Fibroblast of lung (primary cell): Measurements from ENCODE around the gene SACM1L. TPM values are rescaled to one million over a fixed set of nuclear protein-coding genes. Genes with fewer than 3 reads are reported as not detected.
"Not testable (repeated sequence)": the region's sequence is repeated elsewhere in the genome, so short reads cannot be mapped to it uniquely, and the experiment has no call there.

ENCODE experiments used
- DNase-seq, 2 donors: peaks; one replicate each; pipeline versions ENCODE4 v3.0.0 to v3.0.0-alpha.2; 2010; ENCODE audit warnings: low read depth in 2 of 2
- H2AFZ ChIP-seq: 2 replicates; pipeline ENCODE4 v1.5.1; 2012; ENCODE audit warnings: low read length, control low read depth, inconsistent platforms
- H3K27ac ChIP-seq: 2 replicates; pipeline ENCODE4 v1.5.1; 2011; ENCODE audit warnings: low read length, control low read depth; ENCODE audit not compliant: insufficient read depth
- H3K27me3 ChIP-seq: 2 replicates; pipeline ENCODE4 v1.5.1; 2011; ENCODE audit warnings: mild to moderate bottlenecking, low read length; ENCODE audit not compliant: control insufficient read depth, insufficient read depth
- H3K36me3 ChIP-seq: 2 replicates; pipeline ENCODE4 v1.5.1; 2011; ENCODE audit warnings: low read length; ENCODE audit not compliant: control insufficient read depth, insufficient read depth
- H3K4me1 ChIP-seq: 2 replicates; pipeline ENCODE4 v1.5.1; 2011; ENCODE audit warnings: low read length; ENCODE audit not compliant: control insufficient read depth, insufficient read depth; ENCODE audit errors: extremely low read depth
- H3K4me2 ChIP-seq: 2 replicates; pipeline ENCODE4 v1.5.1; 2011; ENCODE audit warnings: low read length, control low read depth; ENCODE audit not compliant: insufficient read depth; ENCODE audit errors: extremely low read depth
- H3K4me3 ChIP-seq, 4 experiments: fragments of 200-600 bp in 1 of 4; sonication (generic) in 1 of 4; replicated peaks in 1 of 4; 2 replicates each; pipeline ENCODE4 v1.5.1; 2011 to 2016; ENCODE audit warnings: low read length in 4 of 4, low read depth in 3 of 4, mild to moderate bottlenecking in 3 of 4, control low read depth in 2 of 4, inconsistent platforms in 1 of 4, mixed read lengths in 1 of 4; ENCODE audit not compliant: insufficient read depth in 1 of 4; ENCODE audit errors: control extremely low read depth in 1 of 4
- H3K79me2 ChIP-seq: 2 replicates; pipeline ENCODE4 v1.5.1; 2012; ENCODE audit warnings: mild to moderate bottlenecking, low read length, inconsistent platforms; ENCODE audit not compliant: control insufficient read depth, insufficient read depth
- H3K9ac ChIP-seq: 2 replicates; pipeline ENCODE4 v1.5.1; 2011; ENCODE audit warnings: mild to moderate bottlenecking, low read length, control low read depth; ENCODE audit not compliant: insufficient read depth
- H3K9me3 ChIP-seq: 2 replicates; pipeline ENCODE4 v1.5.1; 2012; ENCODE audit warnings: low read depth, low read length; ENCODE audit not compliant: control insufficient read depth, insufficient read depth
- H4K20me1 ChIP-seq: 2 replicates; pipeline ENCODE4 v1.5.1; 2011; ENCODE audit warnings: low read length; ENCODE audit not compliant: control insufficient read depth, insufficient read depth; ENCODE audit errors: extremely low read depth
- CTCF ChIP-seq, 2 donors: IDR thresholded peaks in 1 of 2; conservative IDR thresholded peaks in 1 of 2; 1 replicate in 1 of 2; 2 replicates in 1 of 2; pipeline ENCODE4 v1.5.1; 2011 to 2012; ENCODE audit warnings: low read length in 2 of 2, control low read depth in 1 of 2, inconsistent platforms in 1 of 2, low read depth in 1 of 2, mild to moderate bottlenecking in 1 of 2
- EZH2 ChIP-seq: IDR thresholded peaks from 2 replicates; pipeline ENCODE4 v1.5.1; 2012; ENCODE audit warnings: low read length, control low read depth, mild to moderate bottlenecking; ENCODE audit errors: missing control alignments
- polyA plus RNA-seq, 2 donors: library from polyadenylated mRNA; depleted of rRNA in 1 of 2; stranded (reverse) in 1 of 2; unstranded in 1 of 2; fragments of >200 nt; gene quantifications; 2 replicates each; pipeline ENCODE4 v1.2.1, GENCODE V29; 2011 to 2012; ENCODE audit warnings: missing spikeins in 1 of 2
- total RNA-seq: library from RNA; depleted of rRNA; stranded (reverse); fragments of >200 nt; gene quantifications from 2 replicates; pipeline ENCODE4 v1.2.1, GENCODE V29; 2014

The SACM1L gene
- total and polyA plus RNA-seq, 2 donors (not counting 1 experiment from before 2014, with no cell fraction given) = 33.3 to 41.8 TPM

GRCh38 chr3:45693941-45694521 is 4.8 kb downstream of the SACM1L start:
- Histone ChIP-seq H3K36me3 (peaks cover 2% of the 10 kb centered on the region), H3K9me3 (no peaks in the 10 kb centered on the region), H3K27me3 (no peaks in the 10 kb centered on the region), H3K4me3 (no peak overlapping the region), H3K79me2 (peaks cover 66% of the 10 kb centered on the region), H3K9ac (no peak overlapping the region), H3K4me2 (no peak overlapping the region), H3K4me1 (peaks cover 6% of the 10 kb centered on the region), H3K27ac (no peak overlapping the region), H2AFZ (no peak overlapping the region), H4K20me1 (no peaks in the 10 kb centered on the region)
- DNase-seq = peak in 1 of 2 donors; percentile 47
- TF ChIP-seq CTCF (conservative IDR thresholded peaks at IDR 0.05 in 1 of 2, IDR thresholded peaks at IDR 0.05 in 1 of 2; ENCODE audit: low read depth in 1 of 2, low read length in 2 of 2) (peak in 1 of 2 donors; percentile 3), EZH2 (no peak)

- not testable (repeated sequence) for H4K20me1 ChIP-seq
Measured at GRCh38 chr3:45695166-45695565, 6.0 kb downstream of the SACM1L start.

GRCh38 chr3:45700570-45701073 is 11.4 kb downstream of the SACM1L start:
- Histone ChIP-seq H2AFZ (no peak overlapping the region), H3K4me1 (no peaks in the 10 kb centered on the region), H3K27me3 (no peaks in the 10 kb centered on the region), H3K9me3 (no peaks in the 10 kb centered on the region), H3K4me3 (no peak overlapping the region), H3K79me2 (peaks cover 38% of the 10 kb centered on the region), H4K20me1 (no peaks in the 10 kb centered on the region), H3K9ac (no peak overlapping the region), H3K36me3 (peaks cover under 1% of the 10 kb centered on the region), H3K4me2 (no peak overlapping the region), H3K27ac (no peak overlapping the region)
- TF ChIP-seq CTCF (conservative IDR thresholded peaks at IDR 0.05 in 1 of 2, IDR thresholded peaks at IDR 0.05 in 1 of 2; ENCODE audit: low read depth in 1 of 2, low read length in 2 of 2) (no peak), EZH2 (no peak)
- no peak for DNase-seq

More at GRCh38 chr3:45695166-45695565, 6.0 kb downstream of the SACM1L start:
- H3K4me2 ChIP-seq, H3K4me1 ChIP-seq, H3K9ac ChIP-seq, H3K27me3 ChIP-seq, H2AFZ ChIP-seq, H3K27ac ChIP-seq, H3K9me3 ChIP-seq, DNase-seq, H3K4me3 ChIP-seq, H3K36me3 ChIP-seq: not testable (repeated sequence)
- peaks cover 63% of the 10 kb centered on the region for H3K79me2 ChIP-seq
